K562 (cell line): ENCODE data around the gene ANKRD11. TPM values are rescaled to one million over a fixed set of nuclear protein-coding genes. Genes with fewer than 3 reads are reported as not detected.

Source experiments
- ATAC-seq: fragments of 200-7000 bp; cut with Tn5 transposase; 3 replicates; pipeline ENCODE4 v1.9.1; 2020; ENCODE audit warnings: moderate library complexity
- BruUV-seq: library from RNA; stranded (reverse); fragments of 400-500 nt; replicated peaks from 2 replicates; lab custom pipeline; 2021; lab: Mats Ljungman, UMichigan
- CTCF ChIA-PET: fragments of 300-600 bp; formaldehyde crosslinking; extraction: SDS; loops from one replicate; lab custom pipeline; 2021; ENCODE audit warnings: low intra/inter-chr PET ratio; lab: Yijun Ruan, JAX
- POLR2A ChIA-PET: fragments of 300-600, 350-650 bp; sonication (Branson Sonifier 250); formaldehyde crosslinking; extraction: SDS; loops from one replicate; lab custom pipeline; 2021; ENCODE audit warnings: antibody characterized with exemption, inconsistent platforms; lab: Yijun Ruan, JAX
- DNase-seq, 4 experiments: peaks; one replicate each; pipeline versions ENCODE4 v3.0.0 to v3.0.0-alpha.2; 2011 to 2018; ENCODE audit warnings: low spot score in 3 of 4, mixed read lengths in 3 of 4; ENCODE audit errors: extremely low read depth in 1 of 4
- FAIRE-seq: peaks from 2 replicates; lab custom pipeline; 2011; peaks lifted over from hg19 to GRCh38; lab: Jason Lieb, UNC
- H2AFZ ChIP-seq: 2 replicates; pipeline ENCODE4 v1.6.0; 2011; ENCODE audit warnings: low read depth, low read length, control low read depth, inconsistent platforms
- H3K27ac ChIP-seq: fragments of 200-600 bp; 3 replicates; pipeline ENCODE4 v1.8.0; 2011; ENCODE audit warnings: low read depth, mild to moderate bottlenecking, control low read depth, inconsistent platforms, low read length, moderate library complexity, mixed read lengths; ENCODE audit errors: extremely low read depth
- H3K27me3 ChIP-seq, 2 experiments: fragments of 300-600 bp in 1 of 2; 2 replicates in 1 of 2; 3 replicates in 1 of 2; pipeline versions ENCODE4 v1.6.0 to v1.8.0; 2011; ENCODE audit warnings: inconsistent platforms in 2 of 2, low read length in 2 of 2, mild to moderate bottlenecking in 1 of 2, mixed read lengths in 1 of 2, moderate library complexity in 1 of 2; ENCODE audit not compliant: control insufficient read depth in 2 of 2, insufficient read depth in 2 of 2
- H3K36me3 ChIP-seq: fragments of 300-600 bp; 3 replicates; pipeline ENCODE4 v1.8.0; 2011; ENCODE audit warnings: mild to moderate bottlenecking, low read length, inconsistent platforms; ENCODE audit not compliant: control insufficient read depth, insufficient read depth
- H3K4me1 ChIP-seq, 2 experiments: fragments of 200-600 bp in 1 of 2; replicated peaks in 1 of 2; 2 replicates in 1 of 2; 3 replicates in 1 of 2; pipeline versions ENCODE4 v1.5.1 to v1.8.0; 2011; ENCODE audit warnings: inconsistent platforms in 2 of 2, low read length in 2 of 2, mild to moderate bottlenecking in 1 of 2, mixed read lengths in 1 of 2, moderate library complexity in 1 of 2; ENCODE audit not compliant: control insufficient read depth in 2 of 2, insufficient read depth in 2 of 2
- H3K4me2 ChIP-seq: 2 replicates; pipeline ENCODE4 v1.6.1; 2011; ENCODE audit warnings: low read length, control low read depth, inconsistent platforms, mixed read lengths; ENCODE audit not compliant: insufficient read depth
- H3K4me3 ChIP-seq: fragments of 200-600 bp; sonication (generic), shearing (Covaris generic); 2 replicates; pipeline ENCODE4 v1.5.1; 2016; ENCODE audit warnings: control low read depth, inconsistent platforms
- H3K79me2 ChIP-seq: fragments of 200-600 bp; 3 replicates; pipeline ENCODE4 v1.8.0; 2011; ENCODE audit warnings: low read length, inconsistent platforms; ENCODE audit not compliant: control insufficient read depth, insufficient read depth
- H3K9ac ChIP-seq, 2 experiments: 2 replicates each; pipeline versions ENCODE4 v1.6.0 to v1.6.1; 2011; ENCODE audit warnings: low read depth in 2 of 2, low read length in 2 of 2, control low read depth in 1 of 2, inconsistent platforms in 1 of 2, mild to moderate bottlenecking in 1 of 2, mixed read lengths in 1 of 2; ENCODE audit not compliant: insufficient read depth in 1 of 2
- H3K9me1 ChIP-seq: one replicate; pipeline ENCODE4 v1.6.0; 2011; ENCODE audit warnings: inconsistent platforms, mild to moderate bottlenecking, low read length, moderate library complexity; ENCODE audit not compliant: control insufficient read depth, insufficient read depth
- H3K9me3 ChIP-seq: replicated peaks from 2 replicates; pipeline ENCODE4 v1.5.1; 2011; ENCODE audit warnings: low read depth, low read length, inconsistent platforms; ENCODE audit not compliant: control insufficient read depth, insufficient read depth
- H4K20me1 ChIP-seq: replicated peaks from 2 replicates; pipeline ENCODE4 v1.6.1; 2011; ENCODE audit warnings: low read length, inconsistent platforms, mixed read lengths; ENCODE audit not compliant: control insufficient read depth, insufficient read depth
- FUS ChIP-seq: fragments of 200-400 bp; formaldehyde crosslinking; optimal IDR thresholded peaks from 2 replicates; pipeline ENCODE3; 2017; ENCODE audit warnings: low read depth, low read length
- HNRNPLL ChIP-seq: fragments of 200-400 bp; formaldehyde crosslinking; IDR thresholded peaks from 2 replicates; pipeline ENCODE4 v1.6.1; 2017; ENCODE audit warnings: low read length, low read depth, mild to moderate bottlenecking; ENCODE audit not compliant: poor library complexity, severe bottlenecking
- MEF2A ChIP-seq: IDR thresholded peaks from 2 replicates; pipeline ENCODE4 v1.6.1; 2011; ENCODE audit warnings: low read depth, mild to moderate bottlenecking, low read length, moderate library complexity; ENCODE audit not compliant: control insufficient read depth
- MYBL2 ChIP-seq, 2 experiments: fragments of 450-650 bp in 1 of 2; sonication (generic) in 1 of 2; formaldehyde crosslinking in 1 of 2; IDR thresholded peaks; 2 replicates each; pipeline versions ENCODE4 v1.6.1 to v1.8.1; 2017 to 2022; ENCODE audit warnings: borderline replicate concordance in 1 of 2, inconsistent platforms in 1 of 2, low read depth in 1 of 2, mild to moderate bottlenecking in 1 of 2, missing genetic modification reagents in 1 of 2, moderate library complexity in 1 of 2
- MYNN ChIP-seq, 2 experiments: sonication (generic); formaldehyde crosslinking in 1 of 2; IDR thresholded peaks; 2 replicates each; pipeline versions ENCODE4 v1.5.0 to v1.6.1; 2016 to 2020; ENCODE audit warnings: antibody characterized with exemption in 1 of 2, missing genetic modification reagents in 1 of 2
- NCOA4 ChIP-seq: fragments of 450-650 bp; IDR thresholded peaks from 2 replicates; pipeline ENCODE4 v1.6.1; 2018; ENCODE audit warnings: mild to moderate bottlenecking; ENCODE audit not compliant: partially characterized antibody
- RBM22 ChIP-seq: fragments of 200-400 bp; formaldehyde crosslinking; IDR thresholded peaks from 2 replicates; pipeline ENCODE4 v1.6.1; 2018; ENCODE audit warnings: low read length, low read depth; ENCODE audit not compliant: poor library complexity, severe bottlenecking
- TCFL5 ChIP-seq: fragments of 250-450 bp; sonication (Bioruptor Pico); conservative IDR thresholded peaks from 2 replicates; pipeline ENCODE4 v1.6.1; 2021; ENCODE audit warnings: mild to moderate bottlenecking, moderate library complexity, matching md5 sums
- ZBTB33 ChIP-seq: sonication (generic); formaldehyde crosslinking; IDR thresholded peaks from 2 replicates; pipeline ENCODE4 v1.8.1; 2023; ENCODE audit warnings: mild to moderate bottlenecking, missing genetic modification reagents
- WGBS: fragments of 100-300 bp; shearing (Covaris generic); methylation state at CpG from one replicate; pipeline ENCODE4 v1.1.6; 2016; ENCODE audit warnings: low coverage, mixed read lengths; ENCODE audit not compliant: insufficient coverage; ENCODE audit errors: missing lambda C conversion rate; 5-methylcytosine and 5-hydroxymethylcytosine counted together
- in situ Hi-C: fragments of 300-500 bp; cut with MboI; formaldehyde crosslinking; loops from 4 replicates; pipeline ENCODE4 v1.15.0; 2018; ENCODE audit warnings: inconsistent platforms, mixed read lengths
- intact Hi-C: fragments of 100-400 bp; cut with micrococcal nuclease; formaldehyde crosslinking; loops from 2 replicates; pipeline ENCODE4 v1.14.2; 2022
- polyA plus RNA-seq, 8 experiments: library from polyadenylated mRNA; depleted of rRNA in 4 of 8; stranded (reverse) in 5 of 8; unstranded in 3 of 8; fragments of >200 nt; fragmentation: Nextera tagmentation in 2 of 8; fragmentation: Illumina TruSeq in 1 of 8; extraction: Ambion mirVana in 2 of 8; extraction: Trizol in 1 of 8; gene quantifications; 2 replicates each; pipeline versions ENCODE4 v1.2.1 to v1.2.3, GENCODE V29; 2011 to 2014; ENCODE audit warnings: inconsistent platforms in 1 of 8, missing spikeins in 1 of 8
- total RNA-seq, 7 experiments: library from RNA; depleted of rRNA in 6 of 7; stranded (reverse); fragments of >200 nt in 6 of 7; fragmentation: Illumina TruSeq in 2 of 7; extraction: Trizol in 2 of 7; gene quantifications; 2 replicates each; pipeline versions ENCODE4 v1.2.1 to v1.2.3, GENCODE V29; 2011 to 2021; ENCODE audit warnings: low replicate concordance in 1 of 7
- TF ChIP-seq, protein P1 (sequence below): fragments of 450-650 bp; conservative IDR thresholded peaks from 2 replicates; pipeline ENCODE4 v1.6.1; 2016; ENCODE audit warnings: missing genetic modification characterization, low read depth, mild to moderate bottlenecking, control low read depth, missing compliant biosample characterization
- TF ChIP-seq, protein P2 (sequence below): sonication (generic); formaldehyde crosslinking; IDR thresholded peaks from 2 replicates; pipeline ENCODE4 v1.8.0; 2023; ENCODE audit warnings: mild to moderate bottlenecking, missing genetic modification reagents
- TF ChIP-seq, protein P3 (sequence below): fragments of 250-450 bp; sonication (Bioruptor Pico); IDR thresholded peaks from 2 replicates; pipeline ENCODE4 v1.8.0; 2021; ENCODE audit warnings: borderline replicate concordance, mild to moderate bottlenecking, moderate library complexity; ENCODE audit not compliant: poor library complexity, severe bottlenecking

ANKRD11 gene
- total and polyA plus RNA-seq, 9 of the 15 experiments (the other 6 are each of a cell fraction or from before 2014, with no cell fraction given) = 4.7 to 126 (median 31.7) TPM

DNA sequence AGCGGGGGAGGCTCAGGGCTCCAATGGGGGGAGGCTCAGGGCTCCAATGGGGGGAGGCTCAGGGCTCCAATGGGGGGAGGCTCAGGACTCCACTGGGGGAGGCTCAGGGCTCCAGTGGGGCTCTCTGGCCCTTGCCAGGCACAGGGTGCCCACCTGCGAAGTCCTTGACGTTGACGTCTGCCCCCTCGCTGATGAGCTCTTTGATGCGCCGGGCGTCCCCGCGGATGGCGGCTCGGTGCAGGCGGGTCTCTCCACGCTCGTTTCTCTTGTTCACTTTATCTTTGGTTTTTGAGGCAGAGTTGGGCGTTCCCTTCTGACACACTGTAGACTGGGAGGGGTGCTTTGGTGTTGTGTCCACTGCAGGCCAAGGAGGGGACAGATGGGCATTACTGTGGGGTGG lies 199.9 kb downstream of the ANKRD11 start:
- ATAC-seq = no peak
- peaks cover 8 to 53% of the 10 kb centered on the region in 2 experiments; a peak in 4 of 5 replicates for H3K4me1 ChIP-seq
- peaks cover 56% of the 10 kb centered on the region for H3K36me3 ChIP-seq
- H3K27me3 ChIP-seq = no peaks in the 10 kb centered on the region
- H4K20me1 ChIP-seq = peaks cover 29% of the 10 kb centered on the region
- no peak for FAIRE-seq
- peaks cover 45% of the 10 kb centered on the region for H3K79me2 ChIP-seq
- H3K4me2 ChIP-seq = no peak overlapping the region
- BruUV-seq = no TSS peak
- DNase-seq = no peak
- intact Hi-C loops (no loop called here), in situ Hi-C loops (no loop called here)
- H3K9me1 ChIP-seq = peaks cover 12% of the 10 kb centered on the region
- 95% methylated on average over 14 of the region's 16 CpGs for WGBS
- no peak overlapping the region for H2AFZ ChIP-seq
- H3K4me3 ChIP-seq = no peak overlapping the region
- H3K9me3 ChIP-seq = peaks cover 8% of the 10 kb centered on the region
- H3K9ac ChIP-seq = no peak overlapping the region; a peak in 1 of 4 replicates
- CTCF ChIA-PET = no interaction called here
- POLR2A ChIA-PET = no interaction called here
- no peak overlapping the region for H3K27ac ChIP-seq
- TF ChIP-seq, protein P1, sequence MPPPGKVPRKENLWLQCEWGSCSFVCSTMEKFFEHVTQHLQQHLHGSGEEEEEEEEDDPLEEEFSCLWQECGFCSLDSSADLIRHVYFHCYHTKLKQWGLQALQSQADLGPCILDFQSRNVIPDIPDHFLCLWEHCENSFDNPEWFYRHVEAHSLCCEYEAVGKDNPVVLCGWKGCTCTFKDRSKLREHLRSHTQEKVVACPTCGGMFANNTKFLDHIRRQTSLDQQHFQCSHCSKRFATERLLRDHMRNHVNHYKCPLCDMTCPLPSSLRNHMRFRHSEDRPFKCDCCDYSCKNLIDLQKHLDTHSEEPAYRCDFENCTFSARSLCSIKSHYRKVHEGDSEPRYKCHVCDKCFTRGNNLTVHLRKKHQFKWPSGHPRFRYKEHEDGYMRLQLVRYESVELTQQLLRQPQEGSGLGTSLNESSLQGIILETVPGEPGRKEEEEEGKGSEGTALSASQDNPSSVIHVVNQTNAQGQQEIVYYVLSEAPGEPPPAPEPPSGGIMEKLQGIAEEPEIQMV (tag) = no peak
- TF ChIP-seq MYBL2 (IDR thresholded peaks at IDR 0.05; ENCODE audit: low read depth) (no peak), MYBL2 (CRISPR knock-in tag; IDR thresholded peaks at IDR 0.05; ENCODE audit: borderline replicate concordance) (no peak), MEF2A (no peak), HNRNPLL (no peak), ZBTB33 (CRISPR knock-in tag) (peak; percentile 55; the same call in 1 of the 2 replicates), MYNN (IDR thresholded peaks at IDR 0.05) (no peak), MYNN (CRISPR knock-in tag; IDR thresholded peaks at IDR 0.05) (no peak), FUS (no peak), TCFL5 (CRISPR knock-in tag) (no peak), RBM22 (peak; percentile 72), NCOA4 (no peak)
- TF ChIP-seq, protein P2, sequence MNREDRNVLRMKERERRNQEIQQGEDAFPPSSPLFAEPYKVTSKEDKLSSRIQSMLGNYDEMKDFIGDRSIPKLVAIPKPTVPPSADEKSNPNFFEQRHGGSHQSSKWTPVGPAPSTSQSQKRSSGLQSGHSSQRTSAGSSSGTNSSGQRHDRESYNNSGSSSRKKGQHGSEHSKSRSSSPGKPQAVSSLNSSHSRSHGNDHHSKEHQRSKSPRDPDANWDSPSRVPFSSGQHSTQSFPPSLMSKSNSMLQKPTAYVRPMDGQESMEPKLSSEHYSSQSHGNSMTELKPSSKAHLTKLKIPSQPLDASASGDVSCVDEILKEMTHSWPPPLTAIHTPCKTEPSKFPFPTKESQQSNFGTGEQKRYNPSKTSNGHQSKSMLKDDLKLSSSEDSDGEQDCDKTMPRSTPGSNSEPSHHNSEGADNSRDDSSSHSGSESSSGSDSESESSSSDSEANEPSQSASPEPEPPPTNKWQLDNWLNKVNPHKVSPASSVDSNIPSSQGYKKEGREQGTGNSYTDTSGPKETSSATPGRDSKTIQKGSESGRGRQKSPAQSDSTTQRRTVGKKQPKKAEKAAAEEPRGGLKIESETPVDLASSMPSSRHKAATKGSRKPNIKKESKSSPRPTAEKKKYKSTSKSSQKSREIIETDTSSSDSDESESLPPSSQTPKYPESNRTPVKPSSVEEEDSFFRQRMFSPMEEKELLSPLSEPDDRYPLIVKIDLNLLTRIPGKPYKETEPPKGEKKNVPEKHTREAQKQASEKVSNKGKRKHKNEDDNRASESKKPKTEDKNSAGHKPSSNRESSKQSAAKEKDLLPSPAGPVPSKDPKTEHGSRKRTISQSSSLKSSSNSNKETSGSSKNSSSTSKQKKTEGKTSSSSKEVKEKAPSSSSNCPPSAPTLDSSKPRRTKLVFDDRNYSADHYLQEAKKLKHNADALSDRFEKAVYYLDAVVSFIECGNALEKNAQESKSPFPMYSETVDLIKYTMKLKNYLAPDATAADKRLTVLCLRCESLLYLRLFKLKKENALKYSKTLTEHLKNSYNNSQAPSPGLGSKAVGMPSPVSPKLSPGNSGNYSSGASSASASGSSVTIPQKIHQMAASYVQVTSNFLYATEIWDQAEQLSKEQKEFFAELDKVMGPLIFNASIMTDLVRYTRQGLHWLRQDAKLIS (CRISPR knock-in tag) = no peak
- TF ChIP-seq, protein P3, sequence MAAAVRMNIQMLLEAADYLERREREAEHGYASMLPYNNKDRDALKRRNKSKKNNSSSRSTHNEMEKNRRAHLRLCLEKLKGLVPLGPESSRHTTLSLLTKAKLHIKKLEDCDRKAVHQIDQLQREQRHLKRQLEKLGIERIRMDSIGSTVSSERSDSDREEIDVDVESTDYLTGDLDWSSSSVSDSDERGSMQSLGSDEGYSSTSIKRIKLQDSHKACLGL (CRISPR knock-in tag) = no peak
